ENCODE data around the gene TNIP1.

Gene TNIP1, protein sequence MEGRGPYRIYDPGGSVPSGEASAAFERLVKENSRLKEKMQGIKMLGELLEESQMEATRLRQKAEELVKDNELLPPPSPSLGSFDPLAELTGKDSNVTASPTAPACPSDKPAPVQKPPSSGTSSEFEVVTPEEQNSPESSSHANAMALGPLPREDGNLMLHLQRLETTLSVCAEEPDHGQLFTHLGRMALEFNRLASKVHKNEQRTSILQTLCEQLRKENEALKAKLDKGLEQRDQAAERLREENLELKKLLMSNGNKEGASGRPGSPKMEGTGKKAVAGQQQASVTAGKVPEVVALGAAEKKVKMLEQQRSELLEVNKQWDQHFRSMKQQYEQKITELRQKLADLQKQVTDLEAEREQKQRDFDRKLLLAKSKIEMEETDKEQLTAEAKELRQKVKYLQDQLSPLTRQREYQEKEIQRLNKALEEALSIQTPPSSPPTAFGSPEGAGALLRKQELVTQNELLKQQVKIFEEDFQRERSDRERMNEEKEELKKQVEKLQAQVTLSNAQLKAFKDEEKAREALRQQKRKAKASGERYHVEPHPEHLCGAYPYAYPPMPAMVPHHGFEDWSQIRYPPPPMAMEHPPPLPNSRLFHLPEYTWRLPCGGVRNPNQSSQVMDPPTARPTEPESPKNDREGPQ

DNA sequence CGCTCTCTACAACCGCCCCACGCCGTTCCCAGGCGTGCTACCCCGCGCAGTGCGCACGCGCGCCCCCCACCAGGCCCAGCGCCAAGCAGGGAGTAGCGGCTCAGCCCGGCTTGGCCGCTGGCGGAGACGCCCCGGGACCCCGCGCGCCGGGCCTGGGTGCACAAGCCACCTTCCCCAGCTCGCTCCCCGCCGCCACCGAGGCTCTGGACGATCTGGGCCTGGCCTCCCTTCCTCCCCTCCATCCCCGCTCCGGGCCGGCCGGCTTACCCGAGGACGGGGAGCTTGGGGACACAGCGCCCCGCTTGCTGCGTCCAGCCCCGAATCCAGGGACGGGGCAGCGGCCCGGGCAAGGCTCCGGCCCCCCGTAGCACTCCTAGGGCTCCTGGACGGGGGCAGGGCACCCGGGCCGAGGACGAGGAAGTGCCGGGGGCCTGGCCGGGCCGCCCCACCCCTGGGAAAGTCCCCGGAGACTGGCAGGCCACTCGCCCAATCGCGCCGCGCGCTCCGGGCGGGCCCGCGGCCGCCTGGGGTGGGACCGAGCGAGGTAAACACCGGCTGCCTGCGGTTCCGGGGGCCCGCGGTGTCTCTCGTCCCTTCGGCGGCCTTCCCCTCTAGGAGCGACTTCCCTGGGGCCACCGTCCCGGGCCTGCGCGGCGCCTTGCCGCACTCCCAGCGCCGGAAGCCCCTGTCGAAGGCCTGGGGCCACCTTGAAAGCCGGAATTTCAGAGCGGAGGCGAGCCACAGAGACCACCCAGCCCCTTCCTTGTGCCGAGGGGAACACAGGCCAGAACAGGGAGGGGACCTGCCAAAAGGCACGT is at the start of gene TNIP1:
TNIP1 (minus strand) TSS at position 422 of the 818 bp plus-strand sequence. CDS start 15,939 bp downstream, outside the sequence.
- peak; percentile 98 for DNase-seq

DNA sequence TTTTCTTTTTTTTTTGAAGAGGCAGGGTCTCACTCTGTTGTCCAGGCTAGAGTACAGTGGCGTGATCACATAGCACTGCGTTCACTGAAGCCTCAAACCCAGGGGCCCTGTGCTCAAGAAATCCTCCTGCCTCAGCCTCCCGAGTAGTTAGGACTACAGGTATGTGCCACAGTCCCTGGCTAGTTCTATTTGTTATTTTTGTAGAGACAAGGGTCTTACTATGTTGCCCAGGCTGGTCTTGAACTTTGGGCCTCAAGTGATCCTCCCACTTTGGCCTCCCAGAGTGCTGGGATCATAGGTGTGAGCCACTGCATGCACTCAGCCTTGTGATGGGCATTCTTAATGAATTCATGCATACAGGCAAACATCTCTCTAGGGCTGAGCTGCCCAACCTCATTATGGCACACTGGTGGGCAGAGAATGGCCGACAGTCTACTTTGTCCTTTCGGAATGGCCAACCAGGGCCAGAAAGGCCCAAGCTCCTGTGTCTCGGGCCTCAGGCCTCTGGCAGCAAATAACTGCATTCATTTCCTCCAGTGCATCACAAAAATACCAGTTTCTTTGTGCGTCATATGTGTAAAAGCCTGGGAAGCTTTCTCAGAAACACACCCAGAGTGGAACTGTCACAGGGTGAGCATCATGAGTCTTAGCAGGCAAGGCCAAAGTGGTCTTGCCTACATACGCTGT is 49.5 kb upstream of the TNIP1 start:
- DNase-seq, result no peak

DNA sequence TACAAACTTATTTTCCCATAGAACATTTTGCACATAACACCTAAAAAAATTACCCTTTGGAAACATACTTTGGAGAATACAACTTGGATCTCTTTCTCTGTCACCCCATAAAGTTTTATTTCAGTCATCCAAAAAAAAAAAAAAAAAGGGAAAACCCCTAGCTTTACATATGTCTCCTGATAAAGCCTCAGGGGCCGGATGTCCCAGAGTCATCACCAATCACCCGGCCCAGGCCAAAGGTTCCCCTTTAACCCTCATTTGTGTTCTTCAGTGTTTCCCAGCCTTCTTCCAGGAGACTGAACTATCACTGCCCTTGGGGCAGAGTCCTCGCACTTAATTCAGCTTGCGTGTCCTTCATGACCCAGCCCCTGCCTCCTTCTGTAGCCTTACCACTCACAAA is 48.0 kb upstream of the TNIP1 start:
- DNase-seq, result no peak

DNA sequence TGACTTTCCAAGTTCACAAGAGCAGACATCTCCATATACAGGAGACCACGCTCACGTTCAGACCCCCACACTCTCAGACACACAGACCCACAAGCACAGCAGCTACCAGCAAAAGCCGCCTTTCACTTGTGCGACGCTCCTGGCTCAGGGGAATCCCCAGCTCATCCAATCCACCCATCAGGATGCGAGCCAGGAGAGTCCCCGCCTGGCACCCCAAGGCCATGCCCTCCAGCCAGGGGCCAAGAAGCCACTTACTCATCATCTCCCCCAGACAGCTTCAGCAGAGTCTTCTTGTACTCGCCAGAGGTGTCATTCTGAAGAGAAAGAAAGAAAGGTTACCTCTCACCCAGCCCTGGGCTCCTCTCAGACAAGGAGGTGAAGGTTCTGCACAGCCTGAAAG is 47.1 kb upstream of the TNIP1 start:
- DNase-seq, result no peak

DNA sequence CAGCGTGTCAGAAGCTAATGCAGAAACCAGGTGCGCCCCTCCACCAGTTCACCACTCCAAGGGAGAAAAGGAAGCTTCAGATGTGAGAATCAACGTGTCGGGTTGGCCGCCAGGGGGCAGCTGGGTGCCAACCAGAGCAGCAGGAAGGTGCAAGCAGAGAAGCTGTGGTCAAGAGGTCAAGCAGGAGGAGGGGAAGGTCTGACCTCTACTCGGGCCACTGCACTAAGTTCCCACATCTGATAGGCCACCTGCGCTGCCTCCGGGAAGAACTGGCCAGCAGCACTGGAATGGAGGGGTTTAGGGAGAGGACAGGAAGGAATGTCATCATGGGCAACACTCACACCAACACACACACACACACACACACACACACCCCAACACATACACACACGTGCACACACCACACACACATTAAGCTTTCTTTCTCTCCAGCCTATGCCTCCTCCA is 45.4 kb upstream of the TNIP1 start:
- DNase-seq, result peak; percentile 88

DNA sequence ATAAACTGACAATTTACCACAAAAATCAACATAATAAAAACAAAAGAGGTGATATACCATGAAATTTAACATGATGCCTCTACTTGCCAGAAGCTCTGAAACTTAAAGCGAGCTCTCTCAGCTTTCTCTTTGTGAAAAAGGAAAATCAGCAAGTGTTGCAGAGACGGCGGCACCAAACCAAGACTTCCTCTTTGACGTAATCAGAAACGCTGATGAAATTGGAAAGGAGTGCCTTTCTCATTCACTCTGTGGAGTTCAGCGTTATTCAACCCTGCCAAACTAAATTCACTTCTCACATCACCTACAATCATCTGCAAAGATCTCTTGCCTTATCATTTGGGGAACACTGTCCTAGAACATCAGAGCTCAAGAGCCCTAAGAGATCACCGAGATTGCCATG is 44.6 kb upstream of the TNIP1 start:
- DNase-seq, result no peak

DNA sequence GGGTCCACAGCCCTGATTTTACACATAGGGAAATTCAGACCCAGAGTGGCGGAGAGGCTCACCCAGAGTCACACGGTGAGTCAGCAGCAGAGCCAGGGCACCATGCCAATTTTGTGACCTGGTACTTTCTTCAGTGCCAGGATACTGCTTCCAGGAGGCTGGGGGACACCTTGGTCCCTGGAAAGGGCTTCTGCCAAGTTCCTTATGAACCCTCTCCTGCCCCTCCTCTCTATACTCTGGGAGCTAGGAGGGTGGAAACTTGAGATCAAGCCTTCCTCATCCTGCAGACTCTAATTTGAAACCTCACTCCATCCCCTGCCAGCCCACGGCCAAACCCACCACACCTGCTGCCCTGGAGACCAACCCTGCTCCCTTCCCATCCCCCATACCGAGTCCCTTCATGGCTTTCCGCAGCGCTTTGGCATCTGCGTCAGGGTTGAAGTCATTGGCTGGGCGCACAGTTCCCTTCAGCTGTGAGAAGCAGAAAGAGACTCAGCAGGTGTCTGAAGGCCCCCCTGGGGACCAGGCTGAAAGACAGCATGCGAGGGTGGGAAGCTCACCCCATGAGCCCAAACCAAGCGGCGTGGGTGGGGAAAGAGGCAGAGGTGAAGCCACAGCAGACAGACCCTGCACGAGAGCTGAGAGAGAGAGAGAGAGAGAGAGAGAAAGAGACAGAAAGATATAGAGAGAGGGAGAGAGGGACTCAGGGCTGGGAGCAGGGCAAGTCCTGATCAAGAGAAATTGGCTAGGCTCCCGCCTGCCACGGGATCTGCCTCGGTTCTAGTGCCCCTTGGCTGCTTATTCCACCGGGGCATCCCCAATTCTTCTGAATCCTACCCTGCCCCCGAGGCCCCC is 43.3 kb upstream of the TNIP1 start:
- DNase-seq, result peak; percentile 74

DNA sequence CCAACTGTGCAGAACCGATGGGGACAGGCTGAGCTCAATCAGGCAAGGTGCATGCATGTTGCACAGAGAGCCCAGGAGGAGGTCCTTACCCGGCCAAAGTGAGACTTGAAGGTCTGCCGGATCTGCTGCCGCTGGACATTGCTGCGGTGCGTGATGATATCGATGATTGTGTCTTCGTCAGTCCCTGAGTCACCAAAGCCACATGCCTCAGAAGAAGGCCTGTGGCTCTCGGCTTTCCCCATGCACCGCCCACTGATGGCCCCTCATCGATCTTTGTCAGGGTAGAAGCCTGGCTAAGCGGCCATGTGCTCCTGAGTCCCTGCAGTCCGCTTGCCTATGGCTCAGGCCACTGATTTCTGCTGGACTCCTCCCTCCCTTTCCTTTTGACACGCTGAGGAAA is 42.0 kb upstream of the TNIP1 start:
- DNase-seq, result no peak

DNA sequence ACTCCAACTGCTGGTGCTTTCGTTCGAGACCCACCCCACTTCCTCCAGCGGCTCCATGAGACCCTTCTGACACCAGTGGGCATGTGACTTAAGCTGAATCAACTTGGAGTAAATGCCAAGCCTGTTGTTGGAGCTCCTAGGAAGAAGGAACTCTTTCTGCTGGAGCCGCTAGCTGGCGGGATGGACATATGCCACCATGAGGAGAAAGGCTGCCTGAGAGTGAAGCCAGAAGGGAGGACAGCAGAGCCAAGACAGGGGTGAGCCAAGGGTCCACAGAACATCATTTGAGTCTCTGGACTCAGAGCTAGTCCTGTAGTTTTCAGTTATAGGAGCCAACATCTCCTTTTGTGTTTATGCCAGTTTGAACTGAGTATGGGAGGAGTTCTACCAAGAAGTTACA is 40.8 kb upstream of the TNIP1 start:
- no peak for DNase-seq

DNA sequence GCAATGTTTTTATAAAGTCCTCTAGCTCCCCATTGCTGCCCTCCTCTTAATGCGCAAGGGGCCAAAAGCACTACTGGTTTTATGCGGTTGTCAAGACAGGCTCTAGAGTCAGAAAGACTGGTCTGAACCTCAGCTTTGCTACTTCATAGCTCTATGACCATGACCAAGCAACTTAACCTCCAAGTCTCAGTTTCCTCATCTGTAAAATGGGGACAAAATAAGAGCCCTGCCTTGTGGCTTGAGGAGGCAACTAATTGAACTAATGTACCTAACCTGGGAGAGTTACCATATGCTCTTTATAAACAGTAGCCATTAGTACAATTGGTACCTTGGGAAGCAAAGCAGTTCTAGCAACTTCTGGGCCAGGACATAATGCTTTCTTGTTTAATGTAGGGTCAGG is 40.3 kb upstream of the TNIP1 start:
- no peak for DNase-seq

DNA sequence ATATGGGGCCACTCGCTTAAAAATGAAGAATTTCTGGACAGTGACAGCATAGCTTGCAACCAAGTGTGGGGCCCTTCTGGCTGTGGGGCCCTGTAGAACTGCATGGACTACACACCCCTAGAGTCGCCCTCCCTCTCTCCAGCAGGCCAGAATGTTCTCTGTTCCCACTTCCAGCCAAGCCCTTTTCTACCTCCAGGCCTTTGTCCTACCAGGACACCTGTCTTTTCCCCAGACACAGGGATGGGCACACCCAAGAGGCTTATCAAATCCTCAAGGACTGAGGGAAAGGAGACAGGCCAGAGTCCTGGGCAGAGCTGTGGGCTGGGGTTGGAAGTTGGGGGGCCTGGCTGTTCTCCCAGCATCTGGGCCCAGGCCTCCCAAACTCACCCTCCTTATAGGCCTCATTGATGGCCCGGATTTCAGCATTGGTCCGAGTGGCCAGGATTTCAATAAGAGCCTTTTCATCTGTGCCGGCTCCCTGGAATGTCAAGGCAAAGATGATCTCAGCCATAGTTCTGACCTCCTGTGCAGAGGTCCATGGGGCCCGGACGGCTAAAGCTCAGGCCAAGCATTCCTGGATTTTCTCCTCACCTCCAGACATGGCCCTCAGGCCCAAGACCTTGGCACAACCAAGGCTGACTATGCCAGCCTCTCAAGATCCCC is 38.2 kb upstream of the TNIP1 start:
- no peak for DNase-seq

DNA sequence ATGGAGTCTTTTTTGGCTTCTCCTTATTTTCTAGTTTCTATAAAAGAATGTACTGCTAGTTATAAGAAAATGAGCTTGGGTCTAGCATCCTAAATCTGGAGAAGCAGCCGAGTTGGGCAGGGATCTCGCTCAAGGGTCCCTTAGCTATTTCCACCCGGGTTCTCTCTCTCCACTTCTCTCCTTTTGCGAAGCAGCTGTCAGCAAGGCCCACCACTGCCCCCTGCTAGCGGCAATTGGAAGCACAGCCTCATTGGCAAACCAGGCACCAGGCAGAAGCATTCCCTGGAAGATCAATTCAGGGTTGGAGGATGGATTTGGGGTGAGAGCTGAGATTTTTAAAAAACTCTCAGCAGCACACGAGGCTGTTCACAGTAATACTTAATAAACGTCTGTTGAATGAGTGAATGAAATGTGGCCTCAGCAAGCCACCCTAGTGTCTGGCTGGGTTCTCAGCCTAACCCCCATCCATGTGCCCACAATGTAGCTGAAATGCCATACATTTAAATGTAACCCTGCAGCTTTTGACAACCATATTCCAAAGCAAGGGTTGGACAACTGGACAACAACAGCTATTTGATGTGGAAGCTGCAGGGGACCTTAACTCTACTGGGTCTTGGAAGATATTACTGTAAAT is 34.6 kb upstream of the TNIP1 start:
- DNase-seq, result peak; percentile 90

DNA sequence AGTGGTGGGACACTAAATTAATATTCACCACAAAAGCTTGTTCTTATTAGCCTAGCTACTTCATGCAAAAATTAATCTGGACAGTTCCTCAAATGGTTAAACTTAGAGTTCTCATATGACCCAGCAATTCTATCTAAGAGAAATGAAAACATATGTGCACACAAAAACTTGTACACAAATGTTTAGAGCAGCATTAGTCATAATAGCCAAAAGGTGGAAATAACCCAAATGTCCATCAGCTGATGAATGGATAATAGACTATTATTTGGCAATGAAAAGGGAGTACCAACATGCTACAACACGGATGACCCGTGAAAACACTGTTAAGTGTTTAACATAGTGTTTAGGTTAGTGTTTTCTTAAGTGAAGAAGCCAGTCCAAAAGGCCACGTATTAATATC is 32.8 kb upstream of the TNIP1 start:
- no peak for DNase-seq

DNA sequence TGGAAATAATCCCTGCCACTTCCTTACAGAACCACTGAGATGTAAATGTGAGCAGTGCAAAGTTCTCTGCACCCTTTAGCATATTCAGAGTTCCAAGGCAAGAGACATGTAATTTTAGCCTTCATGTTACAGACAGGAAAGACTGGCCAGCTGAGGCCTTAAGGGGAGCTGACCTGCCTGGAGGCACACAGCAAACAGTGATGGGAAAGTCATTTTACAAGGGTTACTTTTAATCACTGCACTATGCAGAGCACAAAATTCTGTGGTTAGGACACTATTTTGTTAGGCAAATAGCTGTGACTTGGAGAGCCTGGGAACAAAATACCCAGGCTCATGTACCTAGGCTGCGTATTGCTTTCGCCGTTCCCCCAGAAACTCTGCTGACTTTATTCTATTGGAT is 30.2 kb upstream of the TNIP1 start:
- DNase-seq, result no peak

DNA sequence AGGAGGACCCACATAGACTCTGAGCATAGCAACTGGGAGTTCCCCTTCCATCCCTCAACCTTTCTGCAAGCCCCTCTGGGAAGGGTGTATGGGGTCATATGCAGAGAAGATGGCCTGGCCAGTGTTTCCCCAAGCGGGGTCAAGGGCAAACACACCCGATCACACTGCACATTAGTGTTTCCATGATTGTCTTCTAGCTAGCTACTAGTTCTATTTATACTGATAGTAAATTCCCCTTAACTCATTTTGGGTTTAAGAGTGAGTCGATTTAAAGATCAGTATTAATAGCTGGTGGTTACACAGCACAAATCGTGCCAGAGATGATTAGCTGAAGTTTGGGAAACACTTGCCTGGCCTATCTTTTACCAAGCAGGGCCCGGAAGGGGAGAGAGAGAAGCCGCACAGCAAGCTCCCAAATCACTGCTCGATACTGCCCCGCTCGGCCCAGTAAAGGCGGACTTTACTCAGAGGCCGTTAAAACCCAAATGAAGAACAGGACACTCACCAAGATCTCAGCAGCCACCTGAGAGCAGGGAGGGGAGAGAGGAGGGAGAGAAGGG is 29.4 kb upstream of the TNIP1 start:
- no peak for DNase-seq

DNA sequence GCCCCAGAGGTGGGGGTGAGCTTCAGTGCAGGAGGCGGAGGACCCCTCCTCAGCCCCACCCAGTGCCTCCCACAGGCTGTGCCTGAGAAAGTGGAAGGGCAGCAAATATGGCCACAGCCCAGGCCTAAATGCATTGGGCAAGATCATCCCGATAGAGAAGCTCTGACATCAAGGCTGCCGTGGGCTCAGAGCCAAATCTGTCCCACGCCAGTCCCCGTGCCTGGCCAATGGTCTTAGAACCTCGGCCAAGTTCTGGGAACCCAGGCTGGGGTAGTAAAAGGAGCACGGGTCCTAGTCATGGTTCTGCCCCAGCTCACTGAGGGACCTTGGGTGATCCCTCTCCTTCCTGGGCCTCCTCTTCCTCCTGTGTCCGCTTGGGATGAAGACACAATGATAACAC is 27.7 kb upstream of the TNIP1 start:
- no peak for DNase-seq

DNA sequence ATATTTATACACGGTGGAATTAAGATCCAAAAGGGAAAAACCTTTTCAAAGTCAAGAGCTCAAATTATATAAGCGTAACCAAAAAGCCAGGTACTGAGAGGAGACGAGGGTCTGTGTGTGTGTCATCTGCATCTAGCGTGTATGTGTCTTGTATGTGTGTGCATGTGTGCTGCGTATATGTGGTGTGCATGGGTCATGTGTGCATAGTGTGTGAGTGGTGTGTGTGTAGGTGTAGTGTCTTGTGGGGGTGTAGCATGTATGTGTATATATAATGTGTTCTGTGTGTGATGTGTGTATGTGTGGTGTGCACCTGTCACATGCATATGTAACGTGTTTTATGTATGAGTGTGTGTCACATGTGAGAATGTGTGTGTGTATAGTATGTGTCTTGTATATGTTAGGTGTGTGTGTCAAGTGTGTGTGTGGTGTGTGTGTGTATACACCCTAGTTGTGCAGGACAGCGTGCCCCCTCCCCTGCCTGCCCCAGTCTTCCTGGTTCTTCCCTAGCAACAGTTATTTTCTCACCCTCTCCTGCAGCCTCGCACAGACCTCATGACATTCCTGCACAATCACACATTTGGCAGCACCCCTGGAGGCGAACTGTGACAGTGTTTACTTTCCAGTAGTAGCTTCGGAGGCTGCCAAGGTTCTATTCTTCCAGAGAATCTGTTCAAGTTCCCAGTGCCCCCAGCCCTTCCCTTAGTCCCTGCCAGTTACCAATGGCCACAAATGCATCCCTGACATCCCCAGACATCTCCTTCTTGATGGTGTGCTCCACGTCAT is 27.1 kb upstream of the TNIP1 start:
- no peak for DNase-seq

DNA sequence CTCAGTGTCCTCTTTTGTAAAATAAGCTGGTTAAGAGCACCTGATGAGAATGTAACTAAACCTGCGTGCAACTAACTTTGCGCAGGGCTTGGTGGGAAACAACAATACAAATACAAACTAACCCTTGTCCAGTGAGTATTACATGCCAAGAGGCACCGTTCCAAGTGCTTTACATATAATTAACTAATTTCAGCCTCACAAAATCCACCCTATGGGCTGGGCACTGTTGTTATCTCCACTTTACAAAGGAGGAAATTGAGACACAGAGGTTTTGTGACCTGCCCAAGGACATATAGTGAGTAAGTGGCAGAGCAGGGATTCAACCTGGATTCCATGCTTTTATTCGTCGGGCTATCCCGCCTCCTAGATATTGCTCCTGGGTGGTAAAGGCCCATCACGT is 26.2 kb upstream of the TNIP1 start:
- no peak for DNase-seq

DNA sequence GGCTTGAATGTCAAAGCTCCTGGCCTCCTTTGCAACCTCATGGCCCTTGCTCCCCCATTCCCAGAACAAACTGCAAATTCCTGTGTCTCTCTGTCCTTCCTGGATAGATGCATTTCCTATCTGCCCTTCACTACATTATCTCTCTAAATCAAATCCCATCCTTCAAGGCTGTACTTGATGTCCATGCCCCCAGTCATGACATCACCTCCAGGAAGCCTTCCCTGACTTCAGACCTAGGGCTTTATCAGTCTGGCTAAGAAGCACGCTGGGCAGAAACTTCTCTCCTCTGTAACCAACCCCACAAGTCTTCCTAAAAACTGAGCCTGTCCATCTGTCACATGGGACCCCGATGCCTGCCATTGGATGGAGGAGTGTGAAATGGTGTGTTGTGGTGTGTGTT is 25.7 kb upstream of the TNIP1 start:
- no peak for DNase-seq

DNA sequence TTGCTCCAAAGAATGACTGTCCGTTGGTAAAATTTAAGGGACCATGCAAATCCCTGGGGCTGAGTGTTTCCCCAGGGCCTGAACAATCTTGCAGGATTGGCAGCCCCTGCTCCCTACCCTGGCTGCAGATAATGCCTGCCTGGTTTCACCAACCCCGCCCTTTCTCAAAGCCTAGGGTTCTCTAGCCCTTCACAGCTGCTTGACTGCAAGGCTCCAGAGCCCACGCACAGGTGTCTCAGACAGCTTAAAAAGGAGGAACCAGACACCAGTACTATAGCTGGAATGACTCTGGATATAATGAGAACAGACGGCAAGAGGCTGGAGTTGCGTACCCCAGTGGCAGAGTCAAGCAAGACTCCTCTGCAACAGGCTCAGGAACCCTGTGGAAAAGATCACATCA is 25.2 kb upstream of the TNIP1 start:
- DNase-seq, result no peak
